GM12878 (cell line): ENCODE results near the gene SLC26A8.
"Not testable (repeated sequence)": the region's sequence is repeated elsewhere in the genome, so short reads cannot be mapped to it uniquely, and the experiment has no call there.

Experiments
- CREB1 ChIP-seq: IDR thresholded peaks from 2 replicates; pipeline ENCODE4 v1.6.1; 2012; ENCODE audit warnings: low read depth, mild to moderate bottlenecking, inconsistent platforms
- SPI1 ChIP-seq: IDR thresholded peaks from 2 replicates; pipeline ENCODE4 v1.6.1; 2011; ENCODE audit warnings: low read depth, mild to moderate bottlenecking, low read length, moderate library complexity, borderline replicate concordance; ENCODE audit not compliant: insufficient read depth
- TF ChIP-seq, protein P1 (sequence below), 3 experiments: IDR thresholded peaks in 2 of 3; conservative IDR thresholded peaks in 1 of 3; 2 replicates each; pipeline ENCODE4 v1.5.1; 2011; ENCODE audit warnings: low read depth in 3 of 3, low read length in 3 of 3, mild to moderate bottlenecking in 3 of 3, control low read depth in 2 of 3, moderate library complexity in 2 of 3, inconsistent platforms in 1 of 3, mixed read lengths in 1 of 3; ENCODE audit not compliant: control insufficient read depth in 2 of 3, insufficient read depth in 1 of 3; ENCODE audit errors: extremely low read depth in 1 of 3
- TF ChIP-seq, protein P2 (sequence below): IDR thresholded peaks from 2 replicates; pipeline ENCODE4 v1.6.1; 2011; ENCODE audit warnings: borderline replicate concordance, low read depth, mild to moderate bottlenecking, moderate library complexity, mixed read lengths, low read length; ENCODE audit not compliant: insufficient read depth; ENCODE audit errors: extremely low read length

DNA sequence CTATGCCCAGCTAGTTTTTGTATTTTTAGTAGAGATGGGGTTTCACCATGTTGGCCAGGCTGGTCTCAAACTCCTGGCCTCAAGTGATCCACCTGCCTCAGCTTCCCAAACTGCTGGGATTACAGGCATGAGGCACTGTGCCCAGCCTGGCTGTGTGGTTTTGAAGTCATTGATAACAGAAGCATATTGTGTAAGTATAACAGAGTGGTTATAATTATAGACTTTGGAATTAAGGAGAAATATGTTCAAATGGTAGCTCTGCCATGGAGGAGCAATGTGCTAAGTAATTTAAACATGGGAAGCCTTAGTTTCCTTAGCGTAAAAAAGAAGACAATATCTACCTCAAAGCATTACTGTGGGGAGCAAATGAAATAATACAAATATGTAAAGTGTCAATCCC, 44.3 kb downstream of the SLC26A8 start:
- TF ChIP-seq, protein P1, sequence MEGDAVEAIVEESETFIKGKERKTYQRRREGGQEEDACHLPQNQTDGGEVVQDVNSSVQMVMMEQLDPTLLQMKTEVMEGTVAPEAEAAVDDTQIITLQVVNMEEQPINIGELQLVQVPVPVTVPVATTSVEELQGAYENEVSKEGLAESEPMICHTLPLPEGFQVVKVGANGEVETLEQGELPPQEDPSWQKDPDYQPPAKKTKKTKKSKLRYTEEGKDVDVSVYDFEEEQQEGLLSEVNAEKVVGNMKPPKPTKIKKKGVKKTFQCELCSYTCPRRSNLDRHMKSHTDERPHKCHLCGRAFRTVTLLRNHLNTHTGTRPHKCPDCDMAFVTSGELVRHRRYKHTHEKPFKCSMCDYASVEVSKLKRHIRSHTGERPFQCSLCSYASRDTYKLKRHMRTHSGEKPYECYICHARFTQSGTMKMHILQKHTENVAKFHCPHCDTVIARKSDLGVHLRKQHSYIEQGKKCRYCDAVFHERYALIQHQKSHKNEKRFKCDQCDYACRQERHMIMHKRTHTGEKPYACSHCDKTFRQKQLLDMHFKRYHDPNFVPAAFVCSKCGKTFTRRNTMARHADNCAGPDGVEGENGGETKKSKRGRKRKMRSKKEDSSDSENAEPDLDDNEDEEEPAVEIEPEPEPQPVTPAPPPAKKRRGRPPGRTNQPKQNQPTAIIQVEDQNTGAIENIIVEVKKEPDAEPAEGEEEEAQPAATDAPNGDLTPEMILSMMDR (IDR thresholded peaks at IDR 0.05 in 2 of 3, conservative IDR thresholded peaks at IDR 0.05 in 1 of 3; ENCODE audit: control insufficient read depth in 2 of 3, extremely low read depth in 1 of 3, insufficient read depth in 1 of 3, low read depth in 3 of 3, low read length in 3 of 3) = not testable (repeated sequence)
- not testable (repeated sequence) for TF ChIP-seq SPI1, CREB1
- TF ChIP-seq, protein P2, sequence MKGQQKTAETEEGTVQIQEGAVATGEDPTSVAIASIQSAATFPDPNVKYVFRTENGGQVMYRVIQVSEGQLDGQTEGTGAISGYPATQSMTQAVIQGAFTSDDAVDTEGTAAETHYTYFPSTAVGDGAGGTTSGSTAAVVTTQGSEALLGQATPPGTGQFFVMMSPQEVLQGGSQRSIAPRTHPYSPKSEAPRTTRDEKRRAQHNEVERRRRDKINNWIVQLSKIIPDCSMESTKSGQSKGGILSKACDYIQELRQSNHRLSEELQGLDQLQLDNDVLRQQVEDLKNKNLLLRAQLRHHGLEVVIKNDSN = not testable (repeated sequence)
